Stimulated activated CD8-positive, alpha-beta memory T cell treated with anti-CD3 and anti-CD28 coated beads, Interleukin-12 subunit alpha, Interleukin-12 subunit beta, amount 100 ng/mL, for 1 hour (primary cell): ENCODE data around the gene RNF149.
"Not testable (repeated sequence)": the region's sequence is repeated elsewhere in the genome, so short reads cannot be mapped to it uniquely, and the experiment has no call there.

ENCODE experiments used
- DNase-seq: peaks from one replicate; pipeline ENCODE4 v3.0.0-alpha.2; 2020; ENCODE audit warnings: low read depth

The RNF149 gene

DNA sequence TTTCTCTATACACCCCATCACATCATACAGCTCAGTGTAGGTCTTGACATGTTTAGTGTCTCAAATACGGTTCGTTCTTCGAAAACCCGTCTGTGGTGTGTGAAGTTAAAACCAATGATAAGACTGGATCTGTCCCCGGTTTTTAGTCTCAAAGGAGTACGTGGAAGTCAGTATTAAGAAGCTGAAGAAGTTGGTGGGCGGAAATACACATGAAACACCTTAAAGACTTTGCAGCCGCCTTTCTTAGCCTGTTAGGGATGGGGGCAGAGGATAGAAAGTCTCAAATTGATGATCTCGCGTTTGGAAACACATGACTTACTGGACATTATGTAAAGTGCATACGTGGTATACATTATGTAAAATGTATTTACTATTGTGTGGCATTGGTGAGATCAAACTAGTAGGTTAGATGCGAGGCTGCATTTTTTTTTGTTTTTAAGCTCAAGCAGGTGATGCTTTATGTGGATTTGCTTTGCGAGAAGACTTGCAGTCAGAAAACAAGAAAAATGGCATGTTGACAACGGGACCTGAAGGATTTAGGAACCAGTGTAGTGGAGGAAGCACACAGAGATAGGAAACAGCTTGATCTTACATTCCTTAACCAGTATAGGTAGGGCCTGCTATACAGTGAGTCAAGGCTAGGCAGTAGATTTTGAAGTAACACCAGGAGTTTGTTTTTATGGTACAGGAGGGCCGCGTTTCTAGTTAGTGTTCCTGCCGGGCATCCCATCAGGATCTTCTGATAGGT, 54.6 kb downstream of the RNF149 start:
- no peak for DNase-seq

DNA sequence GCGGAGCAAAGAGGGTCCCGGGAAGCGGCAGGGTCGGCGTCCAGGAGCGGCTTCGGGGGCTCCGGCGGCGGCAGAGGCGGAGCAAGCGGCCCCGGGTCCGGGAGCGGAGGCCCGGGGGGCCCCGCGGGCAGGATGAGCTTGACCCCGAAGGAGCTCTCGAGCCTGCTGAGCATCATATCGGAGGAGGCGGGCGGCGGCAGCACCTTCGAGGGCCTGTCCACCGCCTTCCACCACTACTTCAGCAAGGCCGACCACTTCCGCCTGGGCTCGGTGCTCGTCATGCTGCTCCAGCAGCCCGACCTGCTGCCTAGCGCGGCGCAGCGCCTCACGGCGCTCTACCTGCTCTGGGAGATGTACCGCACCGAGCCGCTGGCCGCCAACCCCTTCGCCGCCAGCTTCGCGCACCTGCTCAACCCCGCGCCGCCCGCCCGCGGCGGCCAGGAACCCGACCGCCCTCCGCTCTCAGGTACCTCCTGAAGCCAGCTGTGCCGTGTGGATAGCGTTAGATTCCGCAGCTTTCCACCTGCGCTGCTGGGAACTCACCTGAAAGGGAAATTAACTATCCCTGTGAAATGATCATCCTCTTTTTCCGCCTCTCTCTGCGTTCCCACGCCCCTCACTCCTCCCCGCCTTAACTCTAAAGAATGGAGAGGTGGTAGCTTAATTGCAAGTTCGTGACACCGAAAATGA, 55.3 kb downstream of the RNF149 start:
- peak; percentile 55 for DNase-seq

DNA sequence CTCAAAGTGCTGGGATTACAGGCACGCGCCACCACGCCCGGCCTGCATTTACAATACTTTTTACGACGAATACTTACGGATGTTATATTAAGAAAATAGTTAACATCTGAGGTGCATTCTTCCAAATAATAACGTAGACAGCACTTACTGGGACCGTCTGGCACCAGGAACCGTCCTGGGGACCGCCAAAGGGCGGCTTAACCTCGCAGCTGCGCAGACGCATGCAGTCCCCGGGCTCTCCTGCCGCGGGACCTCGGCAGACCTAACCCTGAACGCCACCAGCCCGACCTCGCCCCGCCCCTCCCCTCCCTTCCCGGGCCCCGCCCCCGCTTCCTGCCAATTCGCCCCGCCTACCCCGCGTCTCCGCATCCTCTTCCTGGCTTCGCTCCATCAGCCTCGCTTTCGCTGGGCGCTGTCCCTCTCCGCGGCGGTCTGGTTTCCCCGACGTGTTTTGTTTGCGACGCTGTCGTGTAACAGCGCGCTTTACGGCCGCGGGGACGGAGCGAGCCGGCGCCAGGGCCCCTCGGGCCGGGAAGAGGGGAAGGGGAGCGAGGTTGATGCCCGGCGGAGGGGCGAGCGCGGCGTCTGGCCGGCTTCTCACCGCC, 56.0 kb downstream of the RNF149 start, which contains the start of gene CNOT11:
Gene CNOT11 (plus strand): TSS at position 479 of the 605 bp plus-strand sequence. CDS start 79 bp downstream, at position 558.
- DNase-seq: peak; percentile 99

DNA sequence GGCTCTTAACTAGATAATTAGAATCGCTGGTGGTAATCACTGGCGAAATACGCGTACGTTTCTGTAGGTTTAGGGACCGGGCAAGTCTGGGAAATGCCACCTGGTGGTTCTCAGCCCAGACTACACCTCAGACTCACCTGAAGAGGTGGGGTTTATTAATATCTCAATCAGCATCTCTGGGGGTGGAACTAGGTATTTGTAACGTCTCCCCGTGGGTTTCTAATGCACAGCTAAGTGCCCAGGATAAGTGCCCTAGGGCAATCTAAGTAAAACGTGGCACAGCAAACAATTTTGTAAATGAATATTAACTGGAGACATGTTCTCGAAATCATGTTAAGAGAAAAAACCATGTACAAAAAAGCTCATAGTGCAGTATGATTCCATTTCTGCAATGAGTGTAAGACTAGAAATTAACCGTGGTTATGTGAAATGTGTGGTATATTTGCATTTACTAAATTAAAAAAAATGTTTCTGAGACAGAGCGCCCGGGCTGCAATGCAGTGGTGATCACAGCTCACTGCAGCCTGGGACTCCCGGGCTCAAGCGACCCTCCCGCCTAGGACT, 56.6 kb downstream of the RNF149 start:
- no peak for DNase-seq

DNA sequence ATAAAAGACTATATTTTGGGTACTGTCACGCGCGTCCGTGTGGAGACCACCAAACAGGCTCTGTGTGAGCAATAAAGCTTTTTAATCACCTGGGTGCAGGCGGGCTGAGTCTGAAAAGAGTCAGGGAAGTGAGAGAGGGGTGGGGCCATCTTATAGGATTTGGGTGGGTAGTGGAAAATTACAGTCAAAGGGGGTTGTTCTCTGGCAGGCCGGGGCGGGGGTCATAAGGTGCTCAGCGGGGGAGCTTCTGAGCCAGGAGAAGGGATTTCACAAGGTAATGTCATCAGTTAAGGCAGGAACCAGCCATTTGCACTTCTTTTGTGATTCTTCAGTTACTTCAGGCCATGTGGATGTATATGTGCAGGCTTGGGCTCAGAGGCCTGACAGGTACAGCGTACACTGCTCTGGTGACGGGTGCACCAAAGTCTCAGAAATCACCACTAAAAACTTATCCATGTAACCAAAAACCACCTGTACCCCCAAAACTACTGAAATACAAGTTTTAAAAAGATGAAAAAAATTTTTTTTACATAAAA, 57.2 kb downstream of the RNF149 start:
- DNase-seq: not testable (repeated sequence)

DNA sequence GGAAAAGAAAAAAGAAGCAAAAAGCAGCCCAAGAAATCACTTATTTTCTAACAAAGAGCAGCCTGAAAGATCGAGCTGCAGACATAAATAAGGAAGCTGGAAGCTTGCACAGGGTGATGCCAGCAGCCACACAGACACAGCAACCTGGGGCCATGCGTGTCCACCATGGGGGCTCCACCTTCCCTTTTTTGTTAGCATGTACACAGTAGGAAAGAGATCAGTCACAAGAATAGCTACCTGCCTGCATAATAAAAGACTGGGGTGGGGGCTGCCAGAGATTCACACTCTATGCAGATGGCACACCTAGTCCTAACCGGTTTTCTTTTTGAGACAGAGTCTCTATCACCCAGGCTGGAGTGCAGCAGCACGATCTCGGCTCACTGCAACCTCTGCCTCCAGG, 58.7 kb downstream of the RNF149 start:
- no peak for DNase-seq

DNA sequence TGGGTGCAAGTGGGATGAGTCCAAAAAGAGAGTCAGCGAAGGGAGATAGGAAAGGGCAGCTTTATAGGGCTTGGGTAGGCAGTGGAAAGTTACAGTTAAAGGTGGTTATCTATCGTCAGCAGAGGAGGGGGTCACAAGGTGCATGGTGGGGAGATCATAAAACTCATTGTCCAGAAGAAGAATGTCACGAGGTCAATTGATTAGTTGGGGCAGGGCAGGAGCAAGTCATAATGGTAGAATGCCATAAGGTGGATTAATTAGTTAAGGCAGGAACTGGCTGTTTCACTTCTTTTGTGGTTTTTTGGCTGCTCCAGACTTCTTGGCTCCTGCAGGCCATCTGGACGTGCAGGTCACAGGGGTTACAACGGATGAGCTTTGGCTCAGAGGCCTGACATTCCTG, 59.7 kb downstream of the RNF149 start:
- not testable (repeated sequence) for DNase-seq

DNA sequence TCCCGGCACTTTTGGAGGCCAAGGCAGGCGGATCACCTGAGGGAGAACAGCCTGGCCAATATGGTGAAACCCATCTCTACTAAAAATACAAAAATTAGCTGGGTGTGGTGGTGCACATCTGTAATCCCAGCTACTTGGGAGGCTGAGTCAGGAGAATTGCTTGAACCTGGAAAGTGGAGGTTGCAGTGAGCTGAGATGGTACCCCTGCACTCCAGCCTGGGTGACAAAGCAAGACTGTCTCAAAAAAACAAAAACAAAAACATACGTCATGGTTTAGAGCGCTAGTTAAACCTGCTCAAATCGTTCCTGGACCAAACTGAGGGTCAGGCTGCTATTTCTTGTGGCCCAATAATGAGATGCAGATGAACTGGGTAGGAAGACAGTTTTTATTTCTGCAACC, 63.0 kb downstream of the RNF149 start:
- not testable (repeated sequence) for DNase-seq

DNA sequence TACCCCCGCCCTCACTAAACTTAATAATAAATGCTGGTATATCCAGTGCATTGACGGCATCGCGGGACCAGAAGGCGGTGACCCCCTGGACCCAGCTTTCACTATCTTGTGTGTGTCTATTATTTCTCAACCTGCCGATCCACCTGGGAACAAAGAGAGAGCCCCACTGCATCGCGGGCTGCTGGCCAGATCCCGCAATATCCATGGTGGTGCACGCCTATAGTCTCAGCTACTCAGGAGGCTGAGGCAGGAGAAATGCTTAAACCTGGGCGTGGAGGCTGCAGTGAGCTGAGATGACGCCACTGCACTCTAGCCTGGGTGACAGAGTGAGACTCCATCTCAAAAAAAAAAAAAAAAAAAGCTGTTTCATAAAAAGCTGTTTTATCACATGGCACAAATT, 63.6 kb downstream of the RNF149 start:
- DNase-seq: not testable (repeated sequence)

DNA sequence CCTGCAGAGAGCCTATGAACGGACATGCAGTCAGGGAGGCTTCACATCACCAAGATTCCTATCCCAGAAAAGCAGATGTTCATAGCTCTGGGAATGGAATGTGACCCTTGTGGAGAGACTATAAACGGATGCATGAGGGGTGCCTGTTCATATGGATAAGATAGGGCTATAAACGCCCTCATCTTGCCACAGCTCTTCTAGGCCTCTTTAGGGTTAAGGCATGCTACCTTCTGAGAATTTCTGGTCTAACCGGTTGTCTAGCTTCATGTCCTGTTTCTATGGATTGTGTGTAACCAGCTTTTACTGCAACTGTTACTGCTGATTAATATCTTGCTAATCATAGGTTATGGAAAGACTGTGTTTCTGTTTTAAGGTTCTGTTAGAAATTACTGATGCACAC, 64.1 kb downstream of the RNF149 start:
- not testable (repeated sequence) for DNase-seq

DNA sequence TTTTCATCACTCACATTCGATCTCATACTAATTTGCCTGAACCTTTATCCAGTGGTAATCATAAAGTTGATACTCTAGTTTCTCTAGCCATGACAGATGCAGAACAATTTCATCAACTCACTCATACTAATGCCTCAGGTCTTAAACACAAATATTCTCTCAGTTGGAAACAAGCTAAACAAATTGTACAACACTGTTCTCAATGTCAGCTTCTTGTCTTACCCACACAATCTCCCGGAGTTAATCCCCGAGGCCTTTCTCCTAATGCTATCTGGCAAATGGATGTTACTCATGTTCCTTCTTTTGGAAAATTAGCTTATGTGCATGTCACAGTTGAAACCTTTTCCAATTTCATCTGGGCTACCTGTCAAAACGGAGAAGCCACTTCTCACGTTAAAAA, 67.3 kb downstream of the RNF149 start:
- no peak for DNase-seq

DNA sequence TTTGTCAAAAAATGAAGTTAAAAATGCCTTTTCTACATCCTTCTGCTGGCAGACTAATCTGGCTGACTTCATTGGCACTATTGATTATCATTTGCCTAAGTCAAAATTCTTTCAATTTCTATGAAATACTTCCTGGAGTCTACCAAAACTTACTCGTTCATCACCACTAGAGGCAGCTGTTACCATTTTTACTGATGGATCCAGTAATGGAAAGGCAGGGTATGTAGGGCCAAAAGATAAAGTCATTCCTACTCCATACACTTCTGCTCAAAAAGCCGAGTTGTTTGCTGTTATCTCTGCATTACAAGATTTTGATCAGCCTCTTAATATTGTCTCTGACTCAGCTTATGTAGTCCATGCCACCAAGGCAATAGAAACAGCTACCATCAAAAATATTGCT, 67.8 kb downstream of the RNF149 start:
- not testable (repeated sequence) for DNase-seq

DNA sequence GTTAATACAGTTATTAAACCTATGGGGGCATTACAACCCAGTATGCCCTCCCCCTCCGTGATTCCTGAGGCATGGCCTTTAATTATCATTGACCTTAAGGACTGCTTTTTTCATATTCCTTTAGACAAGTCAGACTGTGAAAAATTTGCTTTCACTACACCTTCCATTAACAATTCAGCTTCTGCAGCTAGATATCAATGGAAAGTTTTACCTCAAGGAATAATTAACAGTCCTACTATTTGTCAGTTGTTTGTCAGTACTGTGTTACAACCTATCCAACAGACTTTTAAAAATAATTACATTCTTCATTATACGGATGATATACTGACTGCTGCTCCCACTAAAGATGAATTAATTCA, 68.8 kb downstream of the RNF149 start:
- not testable (repeated sequence) for DNase-seq

DNA sequence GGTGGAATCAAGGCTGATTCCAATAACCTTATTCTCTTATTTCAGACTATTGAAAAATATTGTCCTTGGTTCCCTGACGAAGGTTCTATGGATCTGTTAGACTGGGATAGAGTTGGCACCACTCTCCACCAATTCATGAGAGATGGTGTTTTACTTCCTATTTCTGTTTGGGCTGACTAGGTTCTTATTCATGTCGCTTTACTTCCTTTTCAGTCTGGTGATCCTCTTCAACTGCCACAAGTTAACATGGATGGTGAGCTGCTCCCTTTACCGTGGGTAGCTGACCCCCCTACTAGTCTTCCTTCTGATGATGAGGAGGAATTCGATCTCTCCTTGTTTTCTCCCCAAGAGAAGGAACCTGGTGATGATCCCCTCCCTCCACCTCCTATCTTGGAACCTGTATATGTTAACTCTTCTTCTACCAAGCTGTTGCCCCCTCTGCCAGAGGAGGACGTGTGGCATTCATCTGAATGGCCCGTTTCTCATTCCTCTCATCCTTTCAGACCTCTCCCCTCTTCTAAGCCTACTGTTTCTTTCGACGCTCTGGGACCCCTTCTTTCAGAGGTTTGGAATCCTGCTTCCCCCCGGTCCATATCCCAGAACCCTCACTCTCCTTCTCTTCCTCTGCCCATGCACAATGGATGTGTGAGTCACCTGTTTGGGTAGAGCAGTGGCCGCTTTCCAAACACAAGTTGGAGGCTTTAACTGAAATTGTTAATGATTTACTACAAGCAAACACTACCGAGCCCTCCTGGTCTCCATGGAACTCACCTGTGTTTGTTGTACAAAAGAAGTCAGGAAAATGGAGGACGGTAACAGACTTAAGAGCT, 69.4 kb downstream of the RNF149 start:
- no peak for DNase-seq

DNA sequence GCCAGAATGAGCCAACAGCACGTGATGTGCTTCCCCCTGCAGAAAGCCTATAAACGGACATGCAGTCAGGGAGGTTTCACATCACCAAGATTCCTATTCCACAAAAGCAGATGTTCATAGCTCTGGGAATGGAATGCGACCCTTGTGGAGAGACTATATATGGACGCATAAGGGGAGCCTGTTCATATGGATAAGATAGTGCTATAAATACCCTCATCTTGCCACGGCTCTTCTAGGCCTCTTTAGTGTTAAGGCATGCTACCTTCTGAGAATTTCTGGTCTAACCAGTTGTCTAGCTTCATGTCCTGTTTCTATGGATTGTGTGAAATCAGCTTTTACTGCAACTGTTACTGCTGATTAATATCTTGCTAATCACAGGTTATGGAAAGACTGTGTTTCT, 70.6 kb downstream of the RNF149 start:
- not testable (repeated sequence) for DNase-seq

DNA sequence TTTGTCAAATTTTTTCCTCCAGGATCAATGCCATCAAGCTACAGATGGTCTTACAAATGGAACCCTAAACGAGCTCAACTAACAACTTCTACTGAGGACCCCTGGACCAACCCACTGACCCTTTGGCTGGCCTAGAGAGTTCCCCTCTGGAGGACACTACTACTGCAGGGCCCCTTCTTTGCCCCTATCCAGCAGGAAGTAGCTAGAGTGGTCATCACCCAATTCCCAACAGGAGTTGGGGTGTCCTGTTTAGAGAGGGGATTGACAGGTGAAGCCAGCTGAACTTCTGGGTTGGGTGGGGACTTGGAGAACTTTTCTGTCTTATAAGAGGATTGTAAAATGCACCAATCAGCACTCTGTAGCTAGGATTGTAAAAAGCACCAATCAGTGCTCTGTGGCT, 72.5 kb downstream of the RNF149 start:
- not testable (repeated sequence) for DNase-seq

DNA sequence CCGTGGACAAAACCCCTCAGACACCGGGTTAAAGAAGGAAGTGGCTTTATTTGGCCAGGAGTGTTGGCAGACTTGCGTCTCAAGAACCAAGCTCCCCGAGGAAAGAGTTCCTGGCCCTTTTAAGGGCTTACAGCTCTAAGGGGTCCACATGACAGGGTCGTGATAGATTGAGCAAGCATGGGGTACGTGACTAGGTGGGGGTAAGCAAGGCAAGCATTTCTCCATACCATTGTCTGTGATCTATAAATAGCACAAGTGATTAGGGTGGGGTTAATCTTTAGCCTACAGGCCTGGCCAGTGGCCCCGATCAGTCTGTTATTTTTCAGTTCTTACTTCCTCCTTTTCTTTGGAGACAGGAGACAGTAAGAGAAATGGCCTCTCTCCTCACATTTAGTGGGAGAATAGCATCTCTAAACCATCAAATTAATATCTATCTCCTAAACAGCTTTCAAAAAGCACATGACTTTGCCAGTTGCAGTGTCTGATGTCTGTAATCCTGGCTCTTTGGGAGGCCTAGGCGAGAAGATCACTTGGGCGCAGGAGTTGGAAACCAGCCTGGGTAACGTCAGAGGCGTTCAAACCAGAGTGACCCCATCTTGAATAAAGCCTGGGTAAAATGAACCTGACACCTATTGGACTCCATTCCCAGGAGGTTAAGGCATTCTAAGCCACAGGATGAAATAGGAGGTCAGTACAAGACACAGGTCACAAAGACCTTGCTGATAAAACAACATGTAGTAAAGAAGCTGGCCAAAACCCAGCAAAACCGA, 74.1 kb downstream of the RNF149 start:
- DNase-seq: no peak

DNA sequence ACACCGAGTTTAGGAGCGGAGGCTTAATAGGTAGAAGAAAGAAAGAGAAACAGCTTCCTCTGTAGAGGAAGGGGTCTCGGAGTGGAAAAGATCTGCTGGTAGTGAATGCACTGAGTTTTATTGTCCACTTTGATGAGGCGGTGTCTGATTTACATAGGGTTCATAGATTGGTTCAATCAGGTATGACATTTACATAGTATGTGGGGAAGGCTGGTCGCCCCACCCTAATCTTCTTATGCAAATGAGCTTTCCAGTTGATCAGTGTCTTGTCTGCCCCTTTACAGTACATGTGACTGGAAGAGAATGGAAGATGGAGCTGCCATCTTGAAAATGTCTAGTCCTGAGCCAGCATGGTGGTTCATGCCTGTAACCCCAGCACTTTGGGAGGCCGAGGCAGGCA, 75.7 kb downstream of the RNF149 start:
- DNase-seq: no peak

DNA sequence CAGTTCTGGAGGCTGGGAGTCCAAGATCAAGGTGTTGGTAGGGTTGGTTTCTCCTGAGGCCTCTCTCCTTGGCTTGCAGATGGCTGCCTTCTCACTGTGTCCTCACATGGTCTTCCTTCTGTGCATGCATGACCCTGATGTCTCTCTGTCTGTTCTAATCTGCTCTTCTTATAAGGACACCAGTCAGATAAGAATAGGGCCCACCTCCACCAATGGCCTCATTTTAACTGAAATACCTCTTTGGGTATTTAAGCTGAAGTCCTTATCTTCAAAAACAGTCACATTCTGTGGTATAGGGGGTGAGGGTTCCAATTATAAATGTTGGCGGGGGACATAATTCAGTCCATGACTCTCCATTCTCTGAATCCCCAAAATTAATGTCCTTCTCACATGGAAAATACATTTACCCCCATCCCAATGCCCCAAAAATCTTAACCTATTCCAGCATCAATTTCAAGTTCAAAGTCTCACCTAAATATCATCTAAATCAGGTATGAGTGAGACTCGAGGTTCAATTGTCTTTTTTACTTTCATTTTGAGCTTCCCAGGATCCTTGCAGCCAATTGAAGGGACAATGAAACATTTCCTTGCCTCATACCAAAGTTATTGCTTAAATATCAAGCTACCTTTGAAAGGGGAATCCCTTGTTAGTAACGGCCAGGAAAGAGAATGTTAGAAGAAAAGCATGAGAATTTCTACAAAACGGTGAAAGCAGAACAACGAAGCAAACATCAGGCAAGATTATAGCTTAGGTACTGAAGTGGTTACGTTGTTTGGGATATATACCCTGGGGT, 76.4 kb downstream of the RNF149 start:
- DNase-seq: no peak

DNA sequence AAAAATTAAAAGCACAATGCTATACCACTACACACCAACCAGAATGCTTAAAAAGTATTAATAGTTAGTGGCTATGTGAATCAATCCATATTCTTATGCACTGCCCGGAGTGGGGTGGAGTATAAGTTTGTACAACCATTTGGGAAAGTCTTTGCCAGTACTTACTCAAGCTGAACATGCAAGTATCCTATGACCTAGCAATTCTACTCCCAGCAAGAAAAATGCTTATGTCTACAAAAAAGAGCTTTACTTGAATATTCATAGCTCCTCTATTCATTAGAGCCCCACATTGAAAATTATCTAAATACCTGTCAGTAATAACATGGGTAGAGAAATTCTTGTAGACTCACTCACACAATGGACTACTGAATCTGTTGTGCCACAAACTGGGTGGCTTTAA, 77.3 kb downstream of the RNF149 start:
- no peak for DNase-seq
